ENCODE data around the gene PLAC8. TPM values are rescaled to one million over a fixed set of nuclear protein-coding genes. Genes with fewer than 3 reads are reported as not detected.

The PLAC8 gene
- total RNA-seq = 100 to 1,000 TPM in 3 of 4 donors, 10 to 100 TPM in 1; 27.3 to 569 (median 401) TPM

GRCh38 chr4:83114576-83114975, at the start of gene PLAC8:
PLAC8 (minus strand) TSS chr4:83114729; CDS start chr4:83107921, 6,808 bp downstream.
- intact Hi-C loops (cut with DNase I; ENCODE audit: low total_unique reads) = no loop called here
- Histone ChIP-seq H3K27me3 (no peaks in the 10 kb centered on the region), H3K4me1 (peaks cover 0 to 30% (median 22%) of the 10 kb centered on the region in 4 donors), H3K27ac (peak within 1 kb of the TSS; percentile 81 to 93 (median 88)), H3K9me3 (no peaks in the 10 kb centered on the region), H3K4me3 (peak within 1 kb of the TSS; percentile 1 to 64 (median 22)), H3K36me3 (no peaks in the 10 kb centered on the region)
- in situ Hi-C loops (cut with MboI; ENCODE audit: low pct_ligation_motif_present in 1 of 4, low pct_unique_long_range_greater_than_20kb in 1 of 4, low sequenced_read_pairs in 3 of 4) = loop anchor here in 1 of 4 donors (25.0 kb wide), 1 partner anchor 523 kb away; no protein-coding TSS in a partner anchor
- TF ChIP-seq EP300 (IDR thresholded peaks at IDR 0.05; ENCODE audit: low read depth) = no peak
- peak; percentile 89 for TF ChIP-seq POLR2A (IDR thresholded peaks at IDR 0.05)
- TF ChIP-seq POLR2AphosphoS5 (IDR thresholded peaks at IDR 0.05) = peak; percentile 80 to 97 (median 94)
- TF ChIP-seq CTCF (IDR thresholded peaks at IDR 0.05) = peak in 1 of 5 experiments; percentile 9
- peak; percentile 73 for DNase-seq
- WGBS, 2 donors (ENCODE audit: low coverage in 1 of 2) = 22 to 34% methylated on average over 5 of the region's 5 CpGs

GRCh38 chr4:83153417-83153816, 38.9 kb upstream of the PLAC8 start:
- DNase-seq = no peak
- no peaks in the 10 kb centered on the region for H3K36me3 ChIP-seq
- H3K27me3 ChIP-seq = no peaks in the 10 kb centered on the region
- H3K27ac ChIP-seq = no peak overlapping the region
- TF ChIP-seq POLR2AphosphoS5 (IDR thresholded peaks at IDR 0.05) = no peak
- no peak for TF ChIP-seq EP300 (IDR thresholded peaks at IDR 0.05; ENCODE audit: low read depth)
- no peak for TF ChIP-seq POLR2A (IDR thresholded peaks at IDR 0.05)
- no peak for TF ChIP-seq CTCF (IDR thresholded peaks at IDR 0.05)
- H3K4me3 ChIP-seq = no peak overlapping the region
- H3K4me1 ChIP-seq = peaks cover 0 to 18% (median 2%) of the 10 kb centered on the region in 4 donors
- in situ Hi-C loops (cut with MboI; ENCODE audit: low pct_ligation_motif_present in 1 of 4, low pct_unique_long_range_greater_than_20kb in 1 of 4, low sequenced_read_pairs in 3 of 4) (no loop called here), intact Hi-C loops (cut with DNase I; ENCODE audit: low total_unique reads) (no loop called here)
- WGBS, 2 donors (ENCODE audit: low coverage in 1 of 2) = 84 to 87% methylated on average over 2 of the region's 2 CpGs
- H3K9me3 ChIP-seq = no peaks in the 10 kb centered on the region

- H3K9me3 ChIP-seq = no peaks in the 10 kb centered on the region
- in situ Hi-C loops (cut with MboI; ENCODE audit: low pct_ligation_motif_present in 1 of 4, low pct_unique_long_range_greater_than_20kb in 1 of 4, low sequenced_read_pairs in 3 of 4) = no loop called here
- DNase-seq = no peak
- no peaks in the 10 kb centered on the region for H3K36me3 ChIP-seq
- TF ChIP-seq POLR2A (IDR thresholded peaks at IDR 0.05) (no peak), EP300 (IDR thresholded peaks at IDR 0.05; ENCODE audit: low read depth) (no peak), CTCF (IDR thresholded peaks at IDR 0.05) (no peak), POLR2AphosphoS5 (IDR thresholded peaks at IDR 0.05) (no peak)
- 76 to 84% methylated on average over 6 of the region's 6 CpGs for WGBS, 2 donors (ENCODE audit: low coverage in 1 of 2)
- H3K27ac ChIP-seq = no peak overlapping the region
- peaks cover 0 to 18% (median 2%) of the 10 kb centered on the region in 4 donors for H3K4me1 ChIP-seq
- H3K27me3 ChIP-seq = no peaks in the 10 kb centered on the region
- no peak overlapping the region for H3K4me3 ChIP-seq
- intact Hi-C loops (cut with DNase I; ENCODE audit: low total_unique reads) = no loop called here
Measured at GRCh38 chr4:83152746-83153145, 38.2 kb upstream of the PLAC8 start.

- H3K27me3 ChIP-seq = no peaks in the 10 kb centered on the region
- no peak for TF ChIP-seq POLR2A (IDR thresholded peaks at IDR 0.05)
- TF ChIP-seq POLR2AphosphoS5 (IDR thresholded peaks at IDR 0.05) = no peak
- no peak for TF ChIP-seq EP300 (IDR thresholded peaks at IDR 0.05; ENCODE audit: low read depth)
- TF ChIP-seq CTCF (IDR thresholded peaks at IDR 0.05) = no peak
Measured at GRCh38 chr4:83151651-83152050, 37.1 kb upstream of the PLAC8 start.

More at GRCh38 chr4:83151651-83152050, 37.1 kb upstream of the PLAC8 start:
- DNase-seq = no peak
- no peak overlapping the region for H3K4me3 ChIP-seq
- H3K9me3 ChIP-seq = no peaks in the 10 kb centered on the region
- intact Hi-C loops (cut with DNase I; ENCODE audit: low total_unique reads) (no loop called here), in situ Hi-C loops (cut with MboI; ENCODE audit: low pct_ligation_motif_present in 1 of 4, low pct_unique_long_range_greater_than_20kb in 1 of 4, low sequenced_read_pairs in 3 of 4) (no loop called here)
- peaks cover 0 to 18% (median 2%) of the 10 kb centered on the region in 4 donors for H3K4me1 ChIP-seq
- H3K36me3 ChIP-seq = no peaks in the 10 kb centered on the region
- H3K27ac ChIP-seq = no peak overlapping the region

All from transverse colon (tissue), 4 donors.